NCI-H82 treated with DMSO at 0.1 percent for 48 hours (cell line): ENCODE data around the gene TM4SF1.
A peak's percentile ranks its signal among the peaks of the same experiment; 100 is the strongest.
"Not testable (repeated sequence)": the region's sequence is repeated elsewhere in the genome, so short reads cannot be mapped to it uniquely, and the experiment has no call there.

Source experiments
- DNase-seq: peaks from one replicate; lab custom pipeline; 2025; ENCODE audit not compliant: unreplicated experiment; lab: John Stamatoyannopoulos, UW

TM4SF1 gene

GRCh38 chr3:149395107-149396089 is 17.9 kb upstream of the TM4SF1 start:
- DNase-seq = peak; percentile 16

DNA sequence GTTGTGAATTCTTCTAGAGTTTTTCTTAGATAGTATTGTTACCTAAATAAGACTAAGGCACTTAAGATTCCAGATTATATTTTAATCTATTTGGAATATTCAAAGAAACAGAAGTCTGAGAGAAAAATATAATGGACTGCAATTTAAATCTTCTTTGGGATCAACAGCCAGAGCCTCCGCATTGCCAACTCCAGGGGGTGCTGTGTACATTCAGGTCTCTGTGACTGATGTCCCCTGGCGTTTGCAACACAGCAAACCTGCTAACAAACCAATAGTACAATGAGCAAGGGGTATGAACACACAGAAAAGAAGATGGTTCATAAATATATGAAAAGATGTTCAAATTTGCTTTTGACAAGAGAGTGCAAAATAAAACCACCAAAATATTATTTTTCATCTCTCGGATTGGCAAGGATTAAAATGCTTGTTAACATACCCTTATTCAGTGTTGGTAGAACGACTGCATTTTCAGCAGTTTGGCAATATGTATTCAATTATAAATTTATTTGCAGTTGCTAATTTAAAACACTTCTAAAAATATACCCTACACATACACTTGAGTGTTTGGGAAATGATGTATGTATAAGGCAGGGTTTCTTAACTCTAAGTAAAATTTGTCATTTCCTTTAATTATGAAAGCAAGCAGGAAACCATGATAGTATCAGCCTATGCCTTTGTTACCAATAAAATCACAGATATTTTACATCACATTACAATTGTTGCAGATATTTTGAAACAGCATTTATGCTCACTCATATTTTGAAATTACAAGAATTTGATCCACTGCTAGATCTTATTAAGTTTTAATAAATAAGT is 16.1 kb upstream of the TM4SF1 start:
- peak; percentile 65 for DNase-seq

- no peak for DNase-seq
These were observed 14.5 kb upstream of the TM4SF1 start for GRCh38 chr3:149391960-149392359.

DNA sequence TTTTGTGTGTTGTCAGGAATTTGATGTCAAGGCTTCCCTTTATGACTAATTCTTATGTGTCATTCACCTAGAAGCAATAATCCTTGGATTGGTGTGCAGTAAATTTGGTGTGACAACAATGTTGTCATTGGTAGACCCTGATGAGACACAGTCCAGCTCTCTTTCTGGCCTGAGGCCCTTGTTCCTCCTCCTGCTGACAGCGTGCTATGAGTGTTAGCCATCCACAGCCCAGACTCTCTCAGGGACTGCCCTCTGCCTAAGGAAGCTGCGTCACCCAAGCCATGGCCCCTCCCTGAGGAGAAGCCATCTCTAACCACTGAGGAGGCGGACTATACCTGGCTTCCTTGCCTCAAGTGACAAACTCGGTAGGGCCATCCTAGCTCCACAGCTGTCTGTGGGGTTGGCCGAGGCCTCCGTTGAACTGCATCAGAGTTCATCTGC is 13.3 kb upstream of the TM4SF1 start:
- no peak for DNase-seq

DNA sequence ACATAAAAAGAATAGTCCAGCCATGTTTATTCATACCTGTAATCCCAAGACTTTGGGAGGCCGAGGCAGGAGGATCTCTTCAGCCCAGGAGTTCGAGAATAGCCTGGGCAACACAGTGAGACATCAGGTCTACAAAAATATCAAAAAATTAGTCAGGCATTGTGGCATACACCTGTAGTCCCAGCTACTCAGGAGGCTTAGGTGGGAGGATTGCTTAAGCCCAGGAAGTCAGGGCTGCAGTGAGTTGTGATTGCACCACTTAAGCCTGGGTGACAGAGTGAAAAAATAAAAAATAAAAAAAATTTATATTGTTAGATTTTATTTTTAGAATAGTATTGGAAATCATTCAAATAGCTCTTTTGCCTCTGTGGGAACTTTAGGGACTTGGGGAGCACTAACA is 12.8 kb upstream of the TM4SF1 start:
- no peak for DNase-seq

DNA sequence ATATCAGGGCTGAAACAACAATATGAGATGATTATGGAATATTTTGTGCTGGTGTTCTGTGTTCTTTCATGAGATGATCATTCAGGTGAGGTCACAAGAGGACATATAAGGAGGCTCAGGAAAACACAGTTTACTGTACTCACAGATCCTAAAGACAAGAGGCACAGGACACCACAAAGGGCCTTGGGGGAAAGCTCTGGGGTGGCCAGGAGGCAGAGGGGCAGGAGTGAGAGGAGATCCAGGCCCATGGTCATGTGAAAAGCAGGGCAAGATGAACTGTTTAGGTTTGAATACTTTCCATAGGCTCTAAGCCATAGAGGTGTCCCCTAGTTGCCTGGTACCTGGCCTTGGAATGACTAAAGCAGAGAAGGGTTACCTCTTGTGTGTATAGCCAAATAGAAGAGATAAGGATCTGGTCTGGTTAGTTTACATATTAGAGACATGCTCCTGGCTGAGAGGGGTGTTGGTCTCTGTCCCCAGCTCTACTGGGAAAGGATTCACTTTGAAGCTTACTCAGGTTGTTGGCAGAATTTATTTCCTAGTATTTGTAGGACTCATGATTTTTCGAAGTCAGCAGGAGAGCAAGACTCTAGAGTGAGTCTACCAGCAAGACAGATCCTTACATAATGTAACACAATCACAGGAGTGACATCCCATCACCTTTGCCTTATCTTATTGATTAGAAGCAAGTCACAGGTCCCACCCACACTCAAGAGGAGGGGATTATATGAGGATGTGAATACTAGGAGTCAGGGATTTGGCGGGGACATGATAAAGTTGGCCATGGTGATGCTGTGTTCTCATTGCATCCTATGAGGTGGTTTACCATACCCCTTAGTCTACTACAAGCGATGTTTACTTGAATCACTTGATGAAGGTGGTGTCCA is 11.3 kb upstream of the TM4SF1 start:
- no peak for DNase-seq

GRCh38 chr3:149388001-149388440 is 10.6 kb upstream of the TM4SF1 start:
- no peak for DNase-seq

DNA sequence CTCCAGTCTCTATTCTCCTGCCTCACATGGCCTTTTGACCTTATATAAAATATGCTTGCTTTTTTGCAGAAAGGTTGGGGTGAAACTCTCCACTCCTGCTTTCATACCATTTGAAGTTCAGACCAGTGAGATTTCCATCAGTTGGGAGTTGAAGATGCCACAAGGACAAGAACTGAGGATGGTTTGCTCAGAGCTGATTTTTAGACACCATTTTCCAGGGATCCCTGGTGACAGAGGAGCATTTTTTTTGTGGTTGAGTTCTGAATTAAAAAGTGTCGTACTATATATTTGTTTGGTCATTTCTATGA is 8.8 kb upstream of the TM4SF1 start:
- no peak for DNase-seq

- no peak for DNase-seq
These were observed 8.3 kb upstream of the TM4SF1 start for GRCh38 chr3:149385617-149386298.

DNA sequence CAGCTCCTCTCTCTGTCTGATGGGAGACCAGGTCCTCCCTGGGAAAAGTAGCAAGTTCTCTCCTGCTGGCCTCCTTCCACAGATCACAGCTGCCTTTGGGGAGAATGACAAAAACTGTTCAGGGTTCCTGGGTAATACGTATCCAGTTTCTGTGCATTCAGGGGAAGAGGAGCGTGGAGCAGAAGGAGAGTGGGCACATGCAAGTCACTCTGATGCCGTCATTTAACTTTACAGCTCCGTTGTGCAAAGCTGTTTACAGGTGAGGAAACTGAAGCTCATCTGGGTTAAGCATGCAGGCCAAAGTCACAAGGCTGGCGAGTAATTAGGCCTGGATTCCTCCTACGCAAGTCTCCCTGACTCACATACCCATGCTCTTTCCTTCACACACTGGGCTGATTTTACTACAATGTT is 7.5 kb upstream of the TM4SF1 start:
- DNase-seq = no peak

DNA sequence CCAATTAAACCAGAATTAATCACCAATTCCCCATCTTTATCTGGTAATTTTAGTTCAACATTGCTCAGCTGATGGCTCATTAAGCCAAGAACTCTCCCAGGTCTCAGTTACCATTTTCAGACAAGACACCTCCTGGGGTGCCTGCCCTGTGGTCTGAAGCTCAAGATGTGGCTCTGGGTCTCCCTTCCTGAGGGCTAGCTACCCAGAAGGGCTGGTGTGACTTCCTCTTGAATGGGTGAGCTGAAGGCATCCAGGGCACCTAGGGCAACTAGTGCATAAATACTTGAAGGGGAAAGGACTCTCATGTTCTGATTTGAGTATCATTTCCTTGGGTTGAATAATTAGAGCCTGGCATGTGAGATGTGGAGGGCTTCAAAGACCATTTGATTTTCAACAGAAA is 6.7 kb upstream of the TM4SF1 start:
- DNase-seq = no peak

- DNase-seq = no peak
These were observed 6.3 kb upstream of the TM4SF1 start for GRCh38 chr3:149383703-149384102.

- DNase-seq = no peak
These were observed 5.1 kb upstream of the TM4SF1 start for GRCh38 chr3:149382518-149382917.

GRCh38 chr3:149382101-149382467 is 4.6 kb upstream of the TM4SF1 start:
- DNase-seq = no peak

GRCh38 chr3:149381173-149382100 is 4.0 kb upstream of the TM4SF1 start:
- DNase-seq = no peak

DNA sequence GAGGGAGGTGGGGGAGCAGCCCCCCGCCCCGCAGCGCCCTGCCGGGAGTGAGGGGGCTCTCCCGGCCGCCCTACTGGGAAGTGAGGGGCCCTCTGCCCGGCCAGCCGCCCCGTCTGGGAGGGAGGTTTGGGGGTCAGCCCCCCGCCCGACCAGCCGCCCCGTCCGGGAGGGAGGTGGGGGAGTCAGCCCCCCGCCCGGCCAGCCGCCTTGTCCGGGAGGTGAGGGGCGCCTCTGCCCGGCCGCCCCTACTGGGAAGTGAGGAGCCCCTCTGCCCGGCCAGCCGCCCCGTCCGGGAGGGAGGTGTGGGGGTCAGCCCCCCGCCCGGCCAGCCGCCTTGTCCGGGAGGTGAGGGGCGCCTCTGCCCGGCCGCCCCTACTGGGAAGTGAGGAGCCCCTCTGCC is 2.8 kb upstream of the TM4SF1 start:
- DNase-seq = not testable (repeated sequence)

DNA sequence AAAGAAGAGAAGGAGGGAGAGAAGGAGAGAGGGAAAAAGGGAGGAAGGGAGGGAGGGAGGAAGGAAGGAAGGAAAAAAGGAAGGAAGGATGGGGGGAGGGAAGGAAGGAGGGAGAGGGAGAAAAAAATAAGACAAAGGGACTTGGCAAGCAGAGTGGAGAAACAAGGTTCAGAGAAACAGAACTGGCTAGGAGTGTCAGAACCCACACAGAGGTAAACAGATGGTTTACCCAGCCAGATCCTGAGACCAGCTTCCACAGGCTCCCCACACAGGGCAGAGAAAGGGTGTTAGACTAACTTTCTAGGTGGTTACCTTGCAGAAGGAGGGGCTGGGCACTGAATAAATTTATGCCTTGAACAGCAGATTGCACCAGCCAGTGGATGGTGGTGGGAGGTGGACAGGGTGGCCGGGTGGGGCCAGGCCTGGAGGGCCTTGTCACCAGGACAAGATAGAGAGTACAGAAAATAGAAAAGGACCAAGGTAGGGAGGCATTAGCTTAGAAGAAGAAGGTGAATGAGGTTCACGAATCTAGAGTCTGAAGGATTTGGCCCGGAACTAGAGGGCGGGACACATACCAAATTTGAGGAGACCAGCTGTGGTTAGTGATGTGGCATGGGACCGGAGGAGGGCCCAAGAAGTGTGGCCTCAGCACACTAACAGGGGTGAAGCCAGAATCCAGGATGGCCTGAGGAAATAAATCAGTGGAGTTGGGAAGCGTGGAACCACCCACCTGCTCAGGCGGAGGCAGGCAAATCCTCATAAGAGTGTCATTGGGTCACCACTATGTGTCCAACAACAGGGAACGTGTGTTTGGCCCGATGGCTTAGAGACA is 1.2 kb upstream of the TM4SF1 start:
- DNase-seq = no peak

GRCh38 chr3:149376718-149377407 is 586 bp downstream of the TM4SF1 start:
- DNase-seq = no peak
